NB4 (cell line): Measurements from ENCODE around the gene MYOF.

Experiments used
- DNase-seq: peaks from one replicate; pipeline ENCODE4 v3.0.0; 2010; ENCODE audit warnings: low read depth
- H3K4me3 ChIP-seq: one replicate; pipeline ENCODE4 v1.5.1; 2011; ENCODE audit warnings: mild to moderate bottlenecking, low read depth, low read length, moderate library complexity
- CTCF ChIP-seq: IDR thresholded peaks from one replicate; pipeline ENCODE4 v1.5.1; 2012; ENCODE audit warnings: low read depth, low read length
- MAX ChIP-seq: IDR thresholded peaks from 2 replicates; pipeline ENCODE4 v1.6.1; 2011; ENCODE audit warnings: low read depth, low read length
- MYC ChIP-seq: IDR thresholded peaks from 2 replicates; pipeline ENCODE4 v1.6.1; 2011; ENCODE audit warnings: low read depth, low read length
- POLR2A ChIP-seq: IDR thresholded peaks from 2 replicates; pipeline ENCODE4 v1.6.1; 2011; ENCODE audit warnings: mild to moderate bottlenecking; ENCODE audit not compliant: insufficient read length; ENCODE audit errors: extremely low read depth

MYOF gene

DNA sequence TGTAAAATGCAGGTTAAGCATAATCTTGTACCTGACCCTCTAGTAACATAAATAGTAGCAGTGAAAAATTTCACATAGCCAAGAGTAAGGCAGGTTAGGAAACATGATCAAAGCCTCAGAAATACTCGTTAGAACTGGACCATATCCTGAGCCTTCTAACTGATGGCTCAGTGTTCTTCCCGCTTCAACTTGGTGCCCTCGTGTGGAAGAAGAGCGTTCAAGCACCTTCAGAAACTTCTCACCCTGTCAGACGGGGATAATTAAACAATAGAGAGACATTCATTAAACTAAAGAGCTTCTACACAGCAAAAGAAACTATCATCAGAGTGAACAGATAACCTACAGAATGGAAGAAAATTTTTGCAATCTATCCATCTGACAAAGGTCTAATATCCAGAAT is 124.5 kb downstream of the MYOF start:
- no peak overlapping the region for H3K4me3 ChIP-seq
- TF ChIP-seq MAX (no peak), CTCF (peak; percentile 77), MYC (no peak), POLR2A (no peak)
- DNase-seq: peak; percentile 66

DNA sequence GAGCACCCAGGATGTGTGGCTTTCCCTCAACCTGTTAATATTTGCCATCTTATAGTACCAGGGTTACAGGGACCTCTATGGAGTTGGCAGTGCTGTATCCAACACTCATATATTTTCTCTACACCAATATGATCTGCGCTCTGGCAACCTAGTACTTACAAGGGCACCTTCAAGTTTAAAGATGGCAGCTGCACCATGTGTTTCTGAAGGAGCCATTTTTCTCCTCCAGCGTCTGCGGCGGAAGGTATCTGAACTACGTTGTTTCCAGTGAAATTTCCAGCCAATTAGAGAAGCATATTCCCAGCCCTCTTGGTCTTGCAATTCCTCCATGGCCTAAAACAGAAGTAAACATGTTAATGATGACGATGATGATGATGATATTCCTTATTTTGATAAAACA is 125.6 kb downstream of the MYOF start:
- DNase-seq: no peak
- no peak for TF ChIP-seq MAX
- no peak for TF ChIP-seq CTCF
- TF ChIP-seq POLR2A: no peak
- no peak for TF ChIP-seq MYC
- H3K4me3 ChIP-seq: no peak overlapping the region

DNA sequence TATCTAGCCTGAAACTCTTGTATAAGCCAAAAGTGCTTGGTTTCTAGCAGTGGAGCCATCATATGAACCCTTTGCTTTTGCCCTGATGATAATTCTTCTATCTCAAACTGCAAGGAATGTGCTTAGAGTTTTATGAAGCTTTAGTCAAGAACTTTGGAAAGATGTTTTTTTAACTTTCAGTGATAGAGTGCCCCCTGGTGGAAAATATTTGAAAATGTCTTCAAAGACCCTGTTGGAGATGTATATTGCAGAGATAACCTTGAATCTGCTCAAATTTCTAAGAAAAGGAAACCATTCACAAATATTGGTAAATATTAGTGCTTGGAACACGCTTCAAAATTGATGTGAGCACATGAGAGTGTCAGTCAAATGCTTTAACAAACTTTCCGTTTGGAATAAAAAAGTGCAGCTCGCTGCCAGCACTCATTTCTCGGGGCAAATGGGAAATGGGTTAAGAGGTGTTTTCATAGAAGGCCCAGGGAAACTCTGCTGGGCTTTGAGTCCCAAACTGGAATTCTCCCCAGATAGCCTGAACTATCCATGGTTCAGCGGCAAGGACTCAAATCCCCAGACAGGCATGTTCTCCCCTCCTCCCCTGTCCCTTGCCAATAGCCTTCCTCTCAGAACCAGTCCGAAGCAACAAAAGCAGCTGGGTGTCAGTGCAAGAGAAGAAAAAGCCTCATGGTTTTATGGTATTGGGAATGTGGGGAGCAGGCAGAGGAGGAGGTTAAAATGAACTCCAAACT is 129.3 kb downstream of the MYOF start:
- DNase-seq: peak; percentile 59
- TF ChIP-seq MYC (no peak), CTCF (peak; percentile 42)
- no peak overlapping the region for H3K4me3 ChIP-seq

- TF ChIP-seq MYC (peak; percentile 13; the same call in 1 of the 2 replicates), MAX (peak; percentile 60), POLR2A (no peak)
- no peak overlapping the region for H3K4me3 ChIP-seq
- peak; percentile 41 for DNase-seq
Measured at GRCh38 chr10:93346694-93347093, 135.4 kb downstream of the MYOF start.

DNA sequence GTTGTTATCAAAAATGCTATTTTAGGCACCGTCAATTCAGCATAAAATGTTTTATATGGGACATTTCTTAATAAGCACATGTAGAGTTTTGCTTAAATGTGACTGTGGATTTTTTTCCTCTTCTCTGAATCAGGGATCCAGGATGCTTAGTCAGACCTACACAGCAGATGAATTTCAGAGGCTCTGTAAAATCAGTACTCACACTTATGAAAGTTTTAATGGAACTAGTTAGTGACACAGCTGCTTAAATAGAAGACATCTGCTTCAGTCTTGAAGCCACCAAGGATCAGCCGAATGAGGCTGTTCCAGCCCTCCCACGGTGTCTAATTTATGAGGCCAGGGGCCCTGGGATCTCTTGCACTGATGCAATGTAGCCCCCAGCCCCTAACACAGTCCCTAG is 136.0 kb downstream of the MYOF start:
- no peak overlapping the region for H3K4me3 ChIP-seq
- TF ChIP-seq POLR2A (no peak), MAX (no peak), MYC (no peak), CTCF (no peak)
- DNase-seq: no peak

DNA sequence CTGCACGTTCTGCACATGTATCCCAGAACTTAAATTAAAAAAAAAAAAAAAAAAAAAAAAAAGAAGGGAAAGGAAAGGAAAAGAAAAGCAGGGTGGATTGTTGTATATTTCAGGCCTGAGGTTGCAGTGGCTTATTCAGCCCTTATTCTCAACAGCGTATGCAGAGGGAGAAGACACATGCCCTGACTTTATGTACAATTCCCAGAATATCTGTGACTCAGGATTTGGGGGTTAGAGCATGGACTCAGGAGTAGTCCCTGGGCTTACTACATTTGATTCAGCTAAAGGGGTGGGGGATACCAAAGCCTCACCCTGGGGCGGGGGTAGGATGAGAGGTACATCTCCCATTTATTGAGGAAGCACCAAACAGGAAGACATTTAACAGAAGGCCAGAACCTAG is 137.4 kb downstream of the MYOF start:
- DNase-seq: no peak
- TF ChIP-seq MAX: no peak
- no peak for TF ChIP-seq CTCF
- TF ChIP-seq MYC: no peak
- TF ChIP-seq POLR2A: no peak
- no peak overlapping the region for H3K4me3 ChIP-seq
